DMS153 treated with DMSO at 0.1 percent for 48 hours (cell line): Measurements from ENCODE around the gene CCDC126.
"Not testable (repeated sequence)": the region's sequence is repeated elsewhere in the genome, so short reads cannot be mapped to it uniquely, and the experiment has no call there.

Experiments
- DNase-seq: peaks from one replicate; lab custom pipeline; 2025; ENCODE audit not compliant: unreplicated experiment; lab: John Stamatoyannopoulos, UW

Gene CCDC126

GRCh38 chr7:23622506-23622925 is 25.3 kb downstream of the CCDC126 start:
- no peak for DNase-seq

GRCh38 chr7:23628370-23628769 is 31.2 kb downstream of the CCDC126 start:
- DNase-seq: no peak

GRCh38 chr7:23633417-23633816 is 36.2 kb downstream of the CCDC126 start:
- no peak for DNase-seq

GRCh38 chr7:23645822-23646221 is 48.6 kb downstream of the CCDC126 start:
- DNase-seq: no peak

- DNase-seq: no peak
Observed at GRCh38 chr7:23653942-23654341, 56.8 kb downstream of the CCDC126 start.

- DNase-seq: peak; percentile 3
Observed at GRCh38 chr7:23654508-23654907, 57.3 kb downstream of the CCDC126 start.

- no peak for DNase-seq
Observed at GRCh38 chr7:23655433-23655832, 58.3 kb downstream of the CCDC126 start.

- no peak for DNase-seq
Observed at GRCh38 chr7:23658831-23659427, 61.7 kb downstream of the CCDC126 start.

- DNase-seq: no peak
Observed at GRCh38 chr7:23661385-23661784, 64.2 kb downstream of the CCDC126 start.

GRCh38 chr7:23662124-23662983 is 65.2 kb downstream of the CCDC126 start:
- no peak for DNase-seq

GRCh38 chr7:23662984-23663313 is 65.8 kb downstream of the CCDC126 start:
- DNase-seq: no peak

- no peak for DNase-seq
Observed at GRCh38 chr7:23664122-23664521, 66.9 kb downstream of the CCDC126 start.

GRCh38 chr7:23672033-23672432 is 74.9 kb downstream of the CCDC126 start:
- no peak for DNase-seq

- peak; percentile 91 for DNase-seq
Observed at GRCh38 chr7:23679898-23680413, 82.8 kb downstream of the CCDC126 start, which contains the start of gene FAM221A. Gene FAM221A (plus strand): TSS chr7:23680199. CDS start chr7:23680219, 20 bp downstream.

- peak; percentile 57 for DNase-seq
Observed at GRCh38 chr7:23680414-23681405, 83.5 kb downstream of the CCDC126 start.

GRCh38 chr7:23684041-23684440 is 86.9 kb downstream of the CCDC126 start:
- not testable (repeated sequence) for DNase-seq

- no peak for DNase-seq
Observed at GRCh38 chr7:23685731-23686130, 88.5 kb downstream of the CCDC126 start.

- DNase-seq: no peak
Observed at GRCh38 chr7:23687011-23687410, 89.8 kb downstream of the CCDC126 start.

- no peak for DNase-seq
Observed at GRCh38 chr7:23689165-23689564, 92.0 kb downstream of the CCDC126 start.

GRCh38 chr7:23691320-23691719 is 94.1 kb downstream of the CCDC126 start:
- no peak for DNase-seq

- DNase-seq: no peak
Observed at GRCh38 chr7:23693224-23693623, 96.0 kb downstream of the CCDC126 start.
